Muscle layer of duodenum (tissue), 2 donors: ENCODE measurements around the gene RAB1B.

Source experiments
- H3K27ac ChIP-seq: one replicate; pipeline ENCODE4 v1.7.0; 2013; ENCODE audit warnings: mild to moderate bottlenecking, low read length
- H3K27me3 ChIP-seq: one replicate; pipeline ENCODE4 v1.7.0; 2013; ENCODE audit warnings: low read depth, mild to moderate bottlenecking, control low read depth, low read length
- H3K36me3 ChIP-seq, 2 donors: one replicate each; pipeline ENCODE4 v1.7.0; 2013; ENCODE audit warnings: low read length in 2 of 2, control low read depth in 1 of 2, mild to moderate bottlenecking in 1 of 2; ENCODE audit not compliant: insufficient read depth in 2 of 2, control insufficient read depth in 1 of 2
- H3K4me1 ChIP-seq, 2 donors: one replicate each; pipeline ENCODE4 v1.7.0; 2013; ENCODE audit warnings: low read length in 2 of 2, mild to moderate bottlenecking in 2 of 2, control low read depth in 1 of 2, moderate library complexity in 1 of 2; ENCODE audit not compliant: insufficient read depth in 2 of 2, control insufficient read depth in 1 of 2
- H3K4me3 ChIP-seq, 2 donors: one replicate each; pipeline ENCODE4 v1.7.0; 2013; ENCODE audit warnings: low read length in 2 of 2, low read depth in 1 of 2, mild to moderate bottlenecking in 1 of 2
- H3K9me3 ChIP-seq, 2 donors: one replicate each; pipeline ENCODE4 v1.7.0; 2013; ENCODE audit warnings: low read length in 2 of 2, control low read depth in 1 of 2, mild to moderate bottlenecking in 1 of 2; ENCODE audit not compliant: control insufficient read depth in 1 of 2
- donor health status: healthy.

Gene RAB1B

DNA sequence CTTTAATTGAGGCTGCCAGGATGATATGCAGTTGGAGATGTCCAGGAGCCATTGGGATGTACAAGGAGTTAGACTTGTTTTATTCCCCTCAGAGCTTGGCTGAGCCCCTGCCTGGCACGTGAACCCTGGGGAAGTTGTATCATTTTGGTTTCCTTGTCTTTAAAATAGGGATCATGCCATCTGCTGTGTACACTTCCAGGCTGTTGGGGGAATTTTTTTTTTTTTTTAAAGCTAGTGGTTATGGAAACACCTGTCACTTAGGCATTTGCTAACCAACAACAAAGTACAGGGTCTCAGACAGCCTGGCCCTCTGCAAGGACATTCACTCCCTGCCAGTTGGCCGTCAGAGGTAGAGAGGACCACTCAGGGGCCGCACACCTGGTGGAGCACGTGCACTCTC, 8.5 kb upstream of the RAB1B start:
- H3K9me3 ChIP-seq, result no peaks in the 10 kb centered on the region
- no peaks in the 10 kb centered on the region for H3K27me3 ChIP-seq
- H3K36me3 ChIP-seq, result peaks cover 9 to 38% of the 10 kb centered on the region in 2 donors
- H3K4me3 ChIP-seq, result no peak overlapping the region
- peaks cover 0 to 18% of the 10 kb centered on the region in 2 donors for H3K4me1 ChIP-seq
- no peak overlapping the region for H3K27ac ChIP-seq

DNA sequence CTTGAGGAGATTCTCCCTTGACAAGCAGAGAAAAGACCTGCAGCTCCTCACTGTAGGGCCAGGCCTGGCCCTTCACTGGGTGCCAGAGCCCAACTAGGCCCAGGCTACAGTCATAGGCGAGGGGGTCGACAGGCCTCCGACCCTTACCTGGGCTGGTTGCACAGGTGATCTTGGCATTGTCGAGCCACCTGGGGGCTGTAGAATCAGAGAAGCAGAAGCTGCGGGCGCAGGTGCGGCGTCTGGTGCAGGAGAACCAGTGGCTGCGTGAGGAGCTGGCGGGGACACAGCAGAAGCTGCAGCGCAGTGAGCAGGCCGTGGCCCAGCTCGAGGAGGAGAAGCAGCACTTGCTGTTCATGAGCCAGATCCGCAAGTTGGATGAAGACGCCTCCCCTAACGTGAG, 6.9 kb upstream of the RAB1B start:
- no peak overlapping the region for H3K27ac ChIP-seq
- no peak overlapping the region for H3K4me3 ChIP-seq
- no peaks in the 10 kb centered on the region for H3K27me3 ChIP-seq
- H3K9me3 ChIP-seq, result no peaks in the 10 kb centered on the region
- peaks cover 9 to 48% of the 10 kb centered on the region in 2 donors for H3K36me3 ChIP-seq
- peaks cover 0 to 21% of the 10 kb centered on the region in 2 donors for H3K4me1 ChIP-seq

DNA sequence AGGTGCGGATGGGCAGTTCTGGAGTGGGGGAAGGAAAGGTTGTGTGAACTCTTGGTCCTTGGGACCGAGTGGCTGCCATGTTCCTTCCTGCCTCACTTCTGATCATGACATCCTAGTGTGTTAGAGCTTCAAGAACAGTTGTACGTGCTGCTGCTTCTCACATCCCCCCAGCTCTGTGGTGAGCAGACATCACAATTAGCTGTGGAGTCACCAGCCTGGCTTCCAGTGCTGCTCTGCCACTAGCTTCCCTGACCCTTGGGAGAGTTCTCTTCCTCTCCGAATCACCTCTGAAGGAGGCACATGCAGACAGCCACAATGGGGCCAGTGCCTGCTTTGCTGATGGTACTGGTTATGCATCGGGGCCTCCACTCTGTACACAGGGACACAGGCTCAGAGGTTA, 6.2 kb upstream of the RAB1B start:
- Histone ChIP-seq H3K4me1 (peaks cover 0 to 24% of the 10 kb centered on the region in 2 donors), H3K27ac (no peak overlapping the region), H3K9me3 (no peaks in the 10 kb centered on the region), H3K4me3 (no peak overlapping the region), H3K27me3 (no peaks in the 10 kb centered on the region), H3K36me3 (peaks cover 9 to 48% of the 10 kb centered on the region in 2 donors)

DNA sequence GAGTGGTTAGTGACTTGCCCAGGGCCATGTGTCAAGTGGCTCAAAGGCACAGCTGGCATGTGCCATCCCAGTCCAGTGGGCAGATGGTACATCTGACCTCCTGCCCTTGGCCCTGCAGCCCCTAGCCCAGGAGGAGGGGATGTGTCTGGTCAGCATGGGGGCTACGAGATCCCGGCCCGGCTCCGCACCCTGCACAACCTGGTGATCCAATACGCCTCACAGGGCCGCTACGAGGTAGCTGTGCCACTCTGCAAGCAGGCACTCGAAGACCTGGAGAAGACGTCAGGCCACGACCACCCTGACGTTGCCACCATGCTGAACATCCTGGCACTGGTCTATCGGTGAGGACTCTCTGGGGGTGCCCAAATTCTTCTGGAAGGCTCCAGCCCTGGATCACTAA, 5.7 kb upstream of the RAB1B start:
- no peaks in the 10 kb centered on the region for H3K27me3 ChIP-seq
- peaks cover 0 to 25% of the 10 kb centered on the region in 2 donors for H3K4me1 ChIP-seq
- no peak overlapping the region for H3K27ac ChIP-seq
- H3K9me3 ChIP-seq, result no peaks in the 10 kb centered on the region
- H3K36me3 ChIP-seq, result peaks cover 9 to 48% of the 10 kb centered on the region in 2 donors
- H3K4me3 ChIP-seq, result no peak overlapping the region

GRCh38 chr11:66263231-66263630, 5.2 kb upstream of the RAB1B start:
- Histone ChIP-seq H3K9me3 (no peaks in the 10 kb centered on the region), H3K4me1 (peaks cover 0 to 22% of the 10 kb centered on the region in 2 donors), H3K27ac (no peak overlapping the region), H3K36me3 (peaks cover 9 to 48% of the 10 kb centered on the region in 2 donors), H3K27me3 (no peaks in the 10 kb centered on the region), H3K4me3 (no peak overlapping the region)

DNA sequence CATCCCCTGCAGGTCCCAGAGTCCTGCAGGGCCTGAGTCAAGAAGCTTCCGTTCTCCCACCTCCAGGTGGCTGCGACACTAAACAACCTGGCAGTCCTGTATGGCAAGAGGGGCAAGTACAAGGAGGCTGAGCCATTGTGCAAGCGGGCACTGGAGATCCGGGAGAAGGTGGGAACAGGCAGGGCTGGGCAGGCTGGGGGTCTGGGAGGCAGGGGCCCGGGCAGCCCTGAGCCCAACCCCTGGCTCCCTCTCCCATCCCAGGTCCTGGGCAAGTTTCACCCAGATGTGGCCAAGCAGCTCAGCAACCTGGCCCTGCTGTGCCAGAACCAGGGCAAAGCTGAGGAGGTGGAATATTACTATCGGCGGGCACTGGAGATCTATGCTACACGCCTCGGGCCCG, 4.7 kb upstream of the RAB1B start:
- H3K9me3 ChIP-seq, result no peaks in the 10 kb centered on the region
- peaks cover 9 to 48% of the 10 kb centered on the region in 2 donors for H3K36me3 ChIP-seq
- no peaks in the 10 kb centered on the region for H3K27me3 ChIP-seq
- H3K4me1 ChIP-seq, result peaks cover 0 to 18% of the 10 kb centered on the region in 2 donors
- no peak overlapping the region for H3K4me3 ChIP-seq
- H3K27ac ChIP-seq, result no peak overlapping the region

- Histone ChIP-seq H3K36me3 (peaks cover 9 to 48% of the 10 kb centered on the region in 2 donors), H3K4me1 (peaks cover 0 to 15% of the 10 kb centered on the region in 2 donors), H3K9me3 (no peaks in the 10 kb centered on the region), H3K4me3 (no peak overlapping the region), H3K27me3 (no peaks in the 10 kb centered on the region), H3K27ac (no peak overlapping the region)
Observed at GRCh38 chr11:66264383-66264782, 4.1 kb upstream of the RAB1B start.

- Histone ChIP-seq H3K27me3 (no peaks in the 10 kb centered on the region), H3K4me1 (peaks cover 0 to 20% of the 10 kb centered on the region in 2 donors), H3K4me3 (no peak overlapping the region), H3K27ac (no peak overlapping the region), H3K36me3 (peaks cover 9 to 48% of the 10 kb centered on the region in 2 donors), H3K9me3 (no peaks in the 10 kb centered on the region)
Observed at GRCh38 chr11:66264914-66265313, 3.5 kb upstream of the RAB1B start.

- Histone ChIP-seq H3K4me1 (peaks cover 0 to 28% of the 10 kb centered on the region in 2 donors), H3K27me3 (no peaks in the 10 kb centered on the region), H3K36me3 (peaks cover 9 to 48% of the 10 kb centered on the region in 2 donors), H3K9me3 (no peaks in the 10 kb centered on the region), H3K4me3 (no peak overlapping the region), H3K27ac (no peak overlapping the region)
Observed at GRCh38 chr11:66265531-66266377, 2.7 kb upstream of the RAB1B start.

DNA sequence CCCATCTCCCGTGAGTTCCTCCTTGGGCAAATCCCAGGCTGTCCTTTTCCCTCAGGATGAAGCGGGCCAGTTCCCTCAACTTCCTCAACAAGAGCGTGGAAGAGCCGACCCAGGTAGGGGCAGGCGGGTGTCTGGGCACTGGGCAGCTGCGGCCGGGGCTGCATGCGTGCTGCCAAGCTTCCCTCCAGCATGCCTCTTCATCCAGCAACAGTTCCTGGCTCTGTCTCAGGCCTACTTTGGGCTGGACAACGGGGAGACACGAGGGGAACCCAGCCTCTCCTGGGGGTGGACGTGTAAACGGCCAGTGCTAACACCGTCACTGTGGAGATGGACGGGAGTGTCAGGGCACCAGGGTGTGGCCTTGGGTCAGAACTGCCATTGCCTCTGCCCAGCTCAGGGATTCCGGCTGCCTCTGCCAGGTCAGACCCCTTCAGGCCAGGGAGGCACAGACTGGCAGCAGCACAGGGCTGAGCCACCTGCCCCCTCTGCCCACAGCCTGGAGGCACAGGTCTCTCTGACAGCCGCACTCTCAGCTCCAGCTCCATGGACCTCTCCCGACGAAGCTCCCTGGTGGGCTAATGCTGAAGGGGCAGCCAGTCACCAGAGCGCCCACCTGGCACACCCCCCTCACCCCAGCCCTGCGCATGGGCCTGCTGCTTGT, 1.9 kb upstream of the RAB1B start:
- Histone ChIP-seq H3K36me3 (peaks cover 9 to 41% of the 10 kb centered on the region in 2 donors), H3K27me3 (no peaks in the 10 kb centered on the region), H3K9me3 (no peaks in the 10 kb centered on the region), H3K4me1 (peaks cover 0 to 28% of the 10 kb centered on the region in 2 donors), H3K27ac (no peak overlapping the region), H3K4me3 (peak overlapping the region in 1 of 2 donors; percentile 89)

DNA sequence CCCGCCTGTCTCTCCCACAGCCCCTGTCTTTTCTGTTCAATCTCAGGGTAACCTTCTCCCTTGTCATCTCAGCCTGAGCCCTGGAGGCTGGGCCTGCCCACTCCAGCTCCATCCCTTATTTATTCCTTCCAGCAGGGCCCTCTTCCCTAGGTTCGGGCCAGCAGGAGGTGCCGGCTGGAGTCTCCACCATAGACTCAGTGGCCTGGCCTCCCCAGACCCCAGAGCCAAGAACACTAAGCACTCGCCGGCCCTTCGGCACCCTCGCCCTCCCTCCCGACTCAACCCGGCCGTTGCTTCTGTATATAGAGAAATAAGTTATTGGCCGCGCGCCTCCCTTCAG, 1.4 kb upstream of the RAB1B start:
- Histone ChIP-seq H3K9me3 (no peaks in the 10 kb centered on the region), H3K27ac (no peak overlapping the region), H3K36me3 (peaks cover 13 to 40% of the 10 kb centered on the region in 2 donors), H3K4me3 (peak overlapping the region; percentile 44 to 89), H3K4me1 (peaks cover 0 to 28% of the 10 kb centered on the region in 2 donors), H3K27me3 (no peaks in the 10 kb centered on the region)
